Endodermal cell (in vitro differentiated cells): Measurements from ENCODE around the gene APEH. TPM values are rescaled to one million over a fixed set of nuclear protein-coding genes. Genes with fewer than 3 reads are reported as not detected.

Experiments used
- DNase-seq: peaks from one replicate; pipeline ENCODE4 v3.0.0-alpha.2; 2017
- H3K27ac ChIP-seq: 2 replicates; pipeline ENCODE4 v1.5.1; 2013; ENCODE audit warnings: mild to moderate bottlenecking, low read depth, low read length, moderate library complexity
- H3K27me3 ChIP-seq: 2 replicates; pipeline ENCODE4 v1.6.1; 2013; ENCODE audit warnings: mild to moderate bottlenecking, low read length, moderate library complexity; ENCODE audit not compliant: insufficient read depth, control insufficient read depth, poor library complexity, severe bottlenecking
- H3K36me3 ChIP-seq: 2 replicates; pipeline ENCODE4 v1.7.0; 2013; ENCODE audit warnings: mild to moderate bottlenecking, low read length, moderate library complexity; ENCODE audit not compliant: control insufficient read depth, insufficient read depth
- H3K4me1 ChIP-seq: one replicate; pipeline ENCODE4 v1.7.0; 2013; ENCODE audit warnings: low read length; ENCODE audit not compliant: control insufficient read depth, insufficient read depth
- H3K4me3 ChIP-seq: 2 replicates; pipeline ENCODE4 v1.5.1; 2013; ENCODE audit warnings: mild to moderate bottlenecking, low read length, moderate library complexity
- H3K9ac ChIP-seq: 2 replicates; pipeline ENCODE4 v1.6.1; 2013; ENCODE audit warnings: mild to moderate bottlenecking, low read length, moderate library complexity; ENCODE audit not compliant: poor library complexity, severe bottlenecking; ENCODE audit errors: extremely low read depth
- H3K9me3 ChIP-seq: 2 replicates; pipeline ENCODE4 v1.6.1; 2013; ENCODE audit warnings: mild to moderate bottlenecking, low read length, moderate library complexity; ENCODE audit not compliant: control insufficient read depth
- H3K27ac Mint-ChIP-seq: 2 replicates; pipeline ENCODE4 v1.8.0; 2020; ENCODE audit warnings: mixed read lengths
- H3K27me3 Mint-ChIP-seq: 2 replicates; pipeline ENCODE4 v1.8.0; 2021; ENCODE audit warnings: mild to moderate bottlenecking, mixed read lengths; ENCODE audit not compliant: insufficient read depth
- H3K36me3 Mint-ChIP-seq: 2 replicates; pipeline ENCODE4 v1.8.0; 2020; ENCODE audit warnings: low read depth, mixed read lengths
- H3K4me1 Mint-ChIP-seq: 2 replicates; pipeline ENCODE4 v1.8.0; 2020; ENCODE audit warnings: mixed read lengths
- H3K4me3 Mint-ChIP-seq: 2 replicates; pipeline ENCODE4 v1.8.0; 2020; ENCODE audit warnings: mild to moderate bottlenecking, moderate library complexity, mixed read lengths
- H3K9me3 Mint-ChIP-seq: 2 replicates; pipeline ENCODE4 v1.8.0; 2020; ENCODE audit warnings: mild to moderate bottlenecking, mixed read lengths
- CTCF ChIP-seq: fragments of 200-600 bp; sonication (generic); conservative IDR thresholded peaks from 2 replicates; pipeline ENCODE4 v1.5.0; 2021; ENCODE audit warnings: antibody characterized with exemption, mild to moderate bottlenecking
- WGBS, 2 experiments: methylation state at CpG; one replicate each; pipeline versions ENCODE4 v1.1.5 to v1.1.7; 2013; ENCODE audit warnings: missing lambda C conversion rate in 2 of 2, mixed read lengths in 1 of 2; ENCODE audit not compliant: insufficient coverage in 1 of 2, insufficient read length in 1 of 2; 5-methylcytosine and 5-hydroxymethylcytosine counted together
- long read RNA-seq, 4 experiments: library from polyadenylated mRNA in 2 of 4; library from RNA in 1 of 4; library from capped mRNA in 1 of 4; stranded (forward) in 3 of 4; unstranded in 1 of 4; transcript quantifications; one replicate each; pipeline ENCODE4 v2.0.0, GENCODE V29; 2020 to 2021; ENCODE audit warnings: inconsistent platforms in 1 of 4
- polyA plus RNA-seq, 2 experiments: library from polyadenylated mRNA; stranded (reverse); fragments of 50-300 nt; gene quantifications; one replicate each; pipeline ENCODE4 v1.2.3, GENCODE V29; 2013
- total RNA-seq, 2 donors: library from RNA; stranded (reverse); fragmentation: NEBNext Ultra II Directional in 1 of 2; extraction: Animal tissue kit (Norgen Biotek cat#: 25700) in 1 of 2; gene quantifications; 2 replicates in 1 of 2; 3 replicates in 1 of 2; pipeline ENCODE4 v1.2.1, GENCODE V29; 2021

APEH gene
- 100 to 1,000 TPM; 188 to 216 TPM for total RNA-seq
- polyA plus RNA-seq (2013, experiment 1 of 2), result 90.5 TPM
- 84.2 TPM for polyA plus RNA-seq (2013, experiment 2 of 2)
- long read RNA-seq, experiment 1, transcript APEH-201 (22 exons, 3,220 nt), result major isoform, 15 of 69 reads
- long read RNA-seq, experiment 1, partial matches to known transcripts, result 34 of 69 reads
- long read RNA-seq, experiment 1, other reads (novel, unspliced or antisense), result 20 of 69 reads
- long read RNA-seq, experiment 2, transcript APEH-201 (22 exons, 3,220 nt), result major isoform, 260 of 367 reads
- long read RNA-seq, experiment 2, partial matches to known transcripts, result 42 of 367 reads
- long read RNA-seq, experiment 2, other reads (novel, unspliced or antisense), result 65 of 367 reads
- long read RNA-seq, experiment 3, transcript APEH-201 (22 exons, 3,220 nt), result major isoform, 749 of 1,024 reads
- long read RNA-seq, experiment 3, partial matches to known transcripts, result 126 of 1,024 reads
- long read RNA-seq, experiment 3, other reads (novel, unspliced or antisense), result 149 of 1,024 reads
- long read RNA-seq, experiment 4, transcript APEH-201 (22 exons, 3,220 nt), result major isoform, 84 of 133 reads
- long read RNA-seq, experiment 4, partial matches to known transcripts, result 34 of 133 reads
- long read RNA-seq, experiment 4, other reads (novel, unspliced or antisense), result 15 of 133 reads

GRCh38 chr3:49673715-49674496 lies at the start of gene APEH:
Gene APEH (plus strand): TSS chr3:49674351. CDS start chr3:49674402, 51 bp downstream.
- H3K9ac ChIP-seq, result peak within 1 kb of the TSS; percentile 60
- H3K27ac Mint-ChIP-seq, result peak within 1 kb of the TSS; percentile 98
- H3K4me3 ChIP-seq, result peak within 1 kb of the TSS; percentile 82
- H3K9me3 ChIP-seq, result no peaks in the 10 kb centered on the region
- H3K9me3 Mint-ChIP-seq, result no peaks in the 10 kb centered on the region
- peaks cover 35% of the 10 kb centered on the region for H3K36me3 ChIP-seq
- peak; percentile 99 for DNase-seq
- H3K27me3 Mint-ChIP-seq, result no peaks in the 10 kb centered on the region
- no peaks in the 10 kb centered on the region for H3K27me3 ChIP-seq
- WGBS, 2 experiments, result 0% methylated on average over 31 to 70 of the region's 71 CpGs
- peak within 1 kb of the TSS; percentile 84 for H3K4me3 Mint-ChIP-seq
- H3K27ac ChIP-seq, result peak within 1 kb of the TSS; percentile 91
- no peak for TF ChIP-seq CTCF
- H3K4me1 ChIP-seq, result peaks cover 3% of the 10 kb centered on the region
- peaks cover 15% of the 10 kb centered on the region for H3K4me1 Mint-ChIP-seq
- peaks cover 28% of the 10 kb centered on the region for H3K36me3 Mint-ChIP-seq

- no peaks in the 10 kb centered on the region for H3K4me1 Mint-ChIP-seq
- Histone ChIP-seq H3K9ac (no peak overlapping the region), H3K27ac (no peak overlapping the region), H3K4me3 (no peak overlapping the region), H3K9me3 (no peaks in the 10 kb centered on the region), H3K36me3 (no peaks in the 10 kb centered on the region), H3K4me1 (no peaks in the 10 kb centered on the region), H3K27me3 (no peaks in the 10 kb centered on the region)
- H3K27me3 Mint-ChIP-seq, result no peaks in the 10 kb centered on the region
- H3K27ac Mint-ChIP-seq, result no peak overlapping the region
- 91 to 100% methylated on average over 2 to 13 of the region's 13 CpGs for WGBS, 2 experiments
- DNase-seq, result no peak
- no peaks in the 10 kb centered on the region for H3K9me3 Mint-ChIP-seq
- TF ChIP-seq CTCF, result no peak
- H3K36me3 Mint-ChIP-seq, result no peaks in the 10 kb centered on the region
- H3K4me3 Mint-ChIP-seq, result no peak overlapping the region
Measured at GRCh38 chr3:49625071-49625470, 49.1 kb upstream of the APEH start.

GRCh38 chr3:49626101-49626581 lies 48.0 kb upstream of the APEH start:
- 80 to 86% methylated on average over 8 of the region's 8 CpGs for WGBS, 2 experiments
- no peaks in the 10 kb centered on the region for H3K9me3 Mint-ChIP-seq
- Histone ChIP-seq H3K9me3 (no peaks in the 10 kb centered on the region), H3K27me3 (no peaks in the 10 kb centered on the region), H3K36me3 (no peaks in the 10 kb centered on the region), H3K4me3 (no peak overlapping the region), H3K4me1 (no peaks in the 10 kb centered on the region), H3K27ac (no peak overlapping the region), H3K9ac (no peak overlapping the region)
- TF ChIP-seq CTCF, result no peak
- no peak overlapping the region for H3K4me3 Mint-ChIP-seq
- H3K36me3 Mint-ChIP-seq, result no peaks in the 10 kb centered on the region
- DNase-seq, result no peak
- H3K27ac Mint-ChIP-seq, result no peak overlapping the region
- H3K4me1 Mint-ChIP-seq, result no peaks in the 10 kb centered on the region
- H3K27me3 Mint-ChIP-seq, result no peaks in the 10 kb centered on the region
